Measurements from ENCODE around the gene CCDC70.

- no peak for TF ChIP-seq CTCF (IDR thresholded peaks at IDR 0.05; ENCODE audit: insufficient read depth, low read depth, low read length)
- TF ChIP-seq EZH2 (IDR thresholded peaks at IDR 0.05; ENCODE audit: insufficient read depth, low read length) = no peak
Measured at GRCh38 chr13:51883226-51883600, 21.4 kb downstream of the CCDC70 start.

Measured in astrocyte (in vitro differentiated cells and primary cell).